BE2C (cell line): ENCODE data around the gene HTD2.

Source experiments
- DNase-seq: peaks from one replicate; pipeline ENCODE4 v3.0.0-alpha.2; 2020
- H3K27me3 ChIP-seq: fragments of 250-450 bp; sonication (Bioruptor Pico); 2 replicates; pipeline ENCODE4 v1.5.1; 2020; ENCODE audit warnings: mild to moderate bottlenecking
- H3K36me3 ChIP-seq: fragments of 250-450 bp; sonication (Bioruptor Pico); 2 replicates; pipeline ENCODE4 v1.5.1; 2020; ENCODE audit warnings: mild to moderate bottlenecking
- H3K4me1 ChIP-seq: fragments of 250-450 bp; sonication (Bioruptor Pico); 2 replicates; pipeline ENCODE4 v1.5.1; 2020
- H3K4me3 ChIP-seq: 2 replicates; pipeline ENCODE4 v1.5.1; 2011; ENCODE audit warnings: low read depth, low read length
- H3K9me3 ChIP-seq: fragments of 250-450 bp; sonication (Bioruptor Pico); 2 replicates; pipeline ENCODE4 v1.5.1; 2020
- TF ChIP-seq, protein P1 (sequence below): IDR thresholded peaks from 2 replicates; pipeline ENCODE4 v1.5.1; 2012; ENCODE audit warnings: mild to moderate bottlenecking, low read depth, low read length

The HTD2 gene

DNA sequence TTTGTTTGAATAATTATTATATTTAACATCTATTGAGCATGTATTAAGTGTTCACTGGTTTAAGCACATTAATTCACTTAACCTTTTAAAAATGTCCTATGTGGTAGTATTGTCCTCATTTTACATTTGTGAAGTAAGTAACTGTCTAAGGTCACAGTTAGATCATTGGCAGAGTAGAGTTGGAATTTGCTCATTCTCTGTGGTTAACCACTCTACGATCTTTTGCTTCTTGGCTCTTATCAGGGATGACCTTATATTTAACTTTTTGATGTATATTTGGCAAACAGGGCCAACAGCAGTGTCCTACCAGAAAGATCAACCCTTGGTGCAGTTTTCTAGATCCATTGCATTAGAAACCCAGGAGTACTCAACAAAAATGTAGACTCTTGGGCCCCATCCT lies 60.4 kb downstream of the HTD2 start:
- H3K4me3 ChIP-seq, result no peak overlapping the region
- TF ChIP-seq, protein P1, sequence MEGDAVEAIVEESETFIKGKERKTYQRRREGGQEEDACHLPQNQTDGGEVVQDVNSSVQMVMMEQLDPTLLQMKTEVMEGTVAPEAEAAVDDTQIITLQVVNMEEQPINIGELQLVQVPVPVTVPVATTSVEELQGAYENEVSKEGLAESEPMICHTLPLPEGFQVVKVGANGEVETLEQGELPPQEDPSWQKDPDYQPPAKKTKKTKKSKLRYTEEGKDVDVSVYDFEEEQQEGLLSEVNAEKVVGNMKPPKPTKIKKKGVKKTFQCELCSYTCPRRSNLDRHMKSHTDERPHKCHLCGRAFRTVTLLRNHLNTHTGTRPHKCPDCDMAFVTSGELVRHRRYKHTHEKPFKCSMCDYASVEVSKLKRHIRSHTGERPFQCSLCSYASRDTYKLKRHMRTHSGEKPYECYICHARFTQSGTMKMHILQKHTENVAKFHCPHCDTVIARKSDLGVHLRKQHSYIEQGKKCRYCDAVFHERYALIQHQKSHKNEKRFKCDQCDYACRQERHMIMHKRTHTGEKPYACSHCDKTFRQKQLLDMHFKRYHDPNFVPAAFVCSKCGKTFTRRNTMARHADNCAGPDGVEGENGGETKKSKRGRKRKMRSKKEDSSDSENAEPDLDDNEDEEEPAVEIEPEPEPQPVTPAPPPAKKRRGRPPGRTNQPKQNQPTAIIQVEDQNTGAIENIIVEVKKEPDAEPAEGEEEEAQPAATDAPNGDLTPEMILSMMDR, result no peak
- DNase-seq, result no peak
- no peaks in the 10 kb centered on the region for H3K27me3 ChIP-seq
- no peaks in the 10 kb centered on the region for H3K36me3 ChIP-seq
- H3K9me3 ChIP-seq, result no peaks in the 10 kb centered on the region
- H3K4me1 ChIP-seq, result no peaks in the 10 kb centered on the region

DNA sequence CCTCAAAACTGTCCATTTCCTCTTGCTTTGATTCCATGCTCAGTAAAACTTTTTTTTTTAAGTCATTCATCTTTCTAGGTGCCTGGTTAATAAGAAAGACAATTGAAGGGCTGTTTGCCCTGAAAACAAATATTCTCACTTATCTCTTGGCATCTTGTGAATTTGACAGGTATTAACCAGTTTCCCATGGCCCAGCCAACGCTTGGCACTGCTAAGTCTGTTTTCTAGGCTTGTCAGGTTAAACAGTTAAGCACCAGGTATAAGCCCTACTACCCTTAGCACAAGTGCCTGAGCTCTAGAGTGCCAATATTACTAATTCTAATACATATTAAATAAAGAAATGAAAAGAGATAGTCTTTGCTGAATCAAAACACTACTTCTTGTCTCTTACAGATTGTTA lies 62.7 kb downstream of the HTD2 start:
- H3K4me3 ChIP-seq, result no peak overlapping the region

More for the DNA sequence above, 62.7 kb downstream of the HTD2 start:
- Histone ChIP-seq H3K4me1 (no peaks in the 10 kb centered on the region), H3K27me3 (no peaks in the 10 kb centered on the region), H3K36me3 (no peaks in the 10 kb centered on the region), H3K9me3 (no peaks in the 10 kb centered on the region)
- DNase-seq, result no peak
- TF ChIP-seq, protein P1, result no peak
